Measurements from ENCODE around the gene NLRC5.

GRCh38 chr16:57060323-57061083 is 71.1 kb downstream of the NLRC5 start:
- TF ChIP-seq, protein P1, sequence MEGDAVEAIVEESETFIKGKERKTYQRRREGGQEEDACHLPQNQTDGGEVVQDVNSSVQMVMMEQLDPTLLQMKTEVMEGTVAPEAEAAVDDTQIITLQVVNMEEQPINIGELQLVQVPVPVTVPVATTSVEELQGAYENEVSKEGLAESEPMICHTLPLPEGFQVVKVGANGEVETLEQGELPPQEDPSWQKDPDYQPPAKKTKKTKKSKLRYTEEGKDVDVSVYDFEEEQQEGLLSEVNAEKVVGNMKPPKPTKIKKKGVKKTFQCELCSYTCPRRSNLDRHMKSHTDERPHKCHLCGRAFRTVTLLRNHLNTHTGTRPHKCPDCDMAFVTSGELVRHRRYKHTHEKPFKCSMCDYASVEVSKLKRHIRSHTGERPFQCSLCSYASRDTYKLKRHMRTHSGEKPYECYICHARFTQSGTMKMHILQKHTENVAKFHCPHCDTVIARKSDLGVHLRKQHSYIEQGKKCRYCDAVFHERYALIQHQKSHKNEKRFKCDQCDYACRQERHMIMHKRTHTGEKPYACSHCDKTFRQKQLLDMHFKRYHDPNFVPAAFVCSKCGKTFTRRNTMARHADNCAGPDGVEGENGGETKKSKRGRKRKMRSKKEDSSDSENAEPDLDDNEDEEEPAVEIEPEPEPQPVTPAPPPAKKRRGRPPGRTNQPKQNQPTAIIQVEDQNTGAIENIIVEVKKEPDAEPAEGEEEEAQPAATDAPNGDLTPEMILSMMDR (IDR thresholded peaks at IDR 0.05; ENCODE audit: insufficient read depth, low read length, poor library complexity, severe bottlenecking), result no peak
- TF ChIP-seq EZH2phosphoT487 (conservative IDR thresholded peaks at IDR 0.05; ENCODE audit: low read length), result no peak
